Measurements from ENCODE around the gene TEKTIP1. TPM values are rescaled to one million over a fixed set of nuclear protein-coding genes. Genes with fewer than 3 reads are reported as not detected.

TEKTIP1 gene
- total and polyA plus RNA-seq, 9 of the 15 experiments (the other 6 are each of a cell fraction or from before 2014, with no cell fraction given), result 0.66 TPM; not detected in 8

- TF ChIP-seq ZNF133 (CRISPR knock-in tag; IDR thresholded peaks at IDR 0.05) (no peak), HDAC3 (IDR thresholded peaks at IDR 0.05; ENCODE audit: borderline replicate concordance, partially characterized antibody) (no peak), BCOR (IDR thresholded peaks at IDR 0.05) (no peak)
- TF ChIP-seq, protein P1, sequence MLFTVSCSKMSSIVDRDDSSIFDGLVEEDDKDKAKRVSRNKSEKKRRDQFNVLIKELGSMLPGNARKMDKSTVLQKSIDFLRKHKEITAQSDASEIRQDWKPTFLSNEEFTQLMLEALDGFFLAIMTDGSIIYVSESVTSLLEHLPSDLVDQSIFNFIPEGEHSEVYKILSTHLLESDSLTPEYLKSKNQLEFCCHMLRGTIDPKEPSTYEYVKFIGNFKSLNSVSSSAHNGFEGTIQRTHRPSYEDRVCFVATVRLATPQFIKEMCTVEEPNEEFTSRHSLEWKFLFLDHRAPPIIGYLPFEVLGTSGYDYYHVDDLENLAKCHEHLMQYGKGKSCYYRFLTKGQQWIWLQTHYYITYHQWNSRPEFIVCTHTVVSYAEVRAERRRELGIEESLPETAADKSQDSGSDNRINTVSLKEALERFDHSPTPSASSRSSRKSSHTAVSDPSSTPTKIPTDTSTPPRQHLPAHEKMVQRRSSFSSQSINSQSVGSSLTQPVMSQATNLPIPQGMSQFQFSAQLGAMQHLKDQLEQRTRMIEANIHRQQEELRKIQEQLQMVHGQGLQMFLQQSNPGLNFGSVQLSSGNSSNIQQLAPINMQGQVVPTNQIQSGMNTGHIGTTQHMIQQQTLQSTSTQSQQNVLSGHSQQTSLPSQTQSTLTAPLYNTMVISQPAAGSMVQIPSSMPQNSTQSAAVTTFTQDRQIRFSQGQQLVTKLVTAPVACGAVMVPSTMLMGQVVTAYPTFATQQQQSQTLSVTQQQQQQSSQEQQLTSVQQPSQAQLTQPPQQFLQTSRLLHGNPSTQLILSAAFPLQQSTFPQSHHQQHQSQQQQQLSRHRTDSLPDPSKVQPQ (CRISPR knock-in tag; IDR thresholded peaks at IDR 0.05; ENCODE audit: borderline replicate concordance), result no peak
- TF ChIP-seq, protein P2, sequence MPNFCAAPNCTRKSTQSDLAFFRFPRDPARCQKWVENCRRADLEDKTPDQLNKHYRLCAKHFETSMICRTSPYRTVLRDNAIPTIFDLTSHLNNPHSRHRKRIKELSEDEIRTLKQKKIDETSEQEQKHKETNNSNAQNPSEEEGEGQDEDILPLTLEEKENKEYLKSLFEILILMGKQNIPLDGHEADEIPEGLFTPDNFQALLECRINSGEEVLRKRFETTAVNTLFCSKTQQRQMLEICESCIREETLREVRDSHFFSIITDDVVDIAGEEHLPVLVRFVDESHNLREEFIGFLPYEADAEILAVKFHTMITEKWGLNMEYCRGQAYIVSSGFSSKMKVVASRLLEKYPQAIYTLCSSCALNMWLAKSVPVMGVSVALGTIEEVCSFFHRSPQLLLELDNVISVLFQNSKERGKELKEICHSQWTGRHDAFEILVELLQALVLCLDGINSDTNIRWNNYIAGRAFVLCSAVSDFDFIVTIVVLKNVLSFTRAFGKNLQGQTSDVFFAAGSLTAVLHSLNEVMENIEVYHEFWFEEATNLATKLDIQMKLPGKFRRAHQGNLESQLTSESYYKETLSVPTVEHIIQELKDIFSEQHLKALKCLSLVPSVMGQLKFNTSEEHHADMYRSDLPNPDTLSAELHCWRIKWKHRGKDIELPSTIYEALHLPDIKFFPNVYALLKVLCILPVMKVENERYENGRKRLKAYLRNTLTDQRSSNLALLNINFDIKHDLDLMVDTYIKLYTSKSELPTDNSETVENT (CRISPR knock-in tag; IDR thresholded peaks at IDR 0.05), result no peak
Observed at GRCh38 chr19:3516675-3517207, 22.2 kb upstream of the TEKTIP1 start (continued).

DNA sequence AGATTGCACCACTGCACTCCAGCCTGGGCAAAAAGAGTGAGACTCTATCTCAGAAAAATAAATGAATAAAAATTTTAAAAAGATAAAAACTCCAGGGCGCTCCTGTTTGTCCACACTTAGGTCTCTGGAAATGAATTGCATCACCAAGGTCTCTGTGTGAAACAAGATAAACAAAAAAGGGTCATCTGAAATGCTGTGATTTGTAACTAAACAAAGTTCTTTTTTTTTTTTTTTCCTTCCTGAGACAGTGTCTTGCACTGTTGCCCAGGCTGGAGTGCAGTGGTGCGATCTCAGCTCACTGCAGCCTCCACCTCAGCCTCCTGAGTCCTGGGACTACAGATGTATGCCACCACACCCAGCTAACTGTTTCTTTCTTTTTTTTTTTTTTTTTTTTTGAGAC lies 21.3 kb upstream of the TEKTIP1 start:
- POLR2A ChIA-PET, result interaction anchor here (0.6 to 1.7 kb wide), 5 partner anchors 8 to 95 kb away, joined by 3 to 9 read pairs (median 3); partner anchors contain the start of gene DOHH
- WGBS (ENCODE audit: insufficient coverage, low coverage, missing lambda C conversion rate), result 59% methylated on average over 2 of the region's 2 CpGs
- Histone ChIP-seq H3K36me3 (ENCODE audit: control insufficient read depth, insufficient read depth, low read length) (peaks cover 20% of the 10 kb centered on the region; the same call in 1 of the 3 replicates), H3K27ac (ENCODE audit: extremely low read depth, low read depth, low read length) (no peak overlapping the region), H3K4me1 (replicated peaks in 1 of 2; ENCODE audit: control insufficient read depth in 2 of 2, insufficient read depth in 2 of 2, low read length in 2 of 2) (peaks cover 19 to 76% of the 10 kb centered on the region in 2 experiments), H3K9me1 (ENCODE audit: control insufficient read depth, insufficient read depth, low read length) (peaks cover 4% of the 10 kb centered on the region), H3K9ac (ENCODE audit: insufficient read depth in 1 of 2, low read depth in 2 of 2, low read length in 2 of 2) (no peak overlapping the region), H3K4me2 (ENCODE audit: insufficient read depth, low read length) (no peak overlapping the region), H3K79me2 (ENCODE audit: control insufficient read depth, insufficient read depth, low read length) (peaks cover 76% of the 10 kb centered on the region), H2AFZ (ENCODE audit: low read depth, low read length) (no peak overlapping the region), H3K9me3 (replicated peaks; ENCODE audit: control insufficient read depth, insufficient read depth, low read depth, low read length) (no peaks in the 10 kb centered on the region), H3K4me3 (no peak overlapping the region), H4K20me1 (replicated peaks; ENCODE audit: control insufficient read depth, insufficient read depth, low read length) (peaks cover 31% of the 10 kb centered on the region), H3K27me3 (ENCODE audit: control insufficient read depth in 2 of 2, insufficient read depth in 2 of 2, low read length in 2 of 2) (no peaks in the 10 kb centered on the region)
- in situ Hi-C loops (cut with MboI) (no loop called here), intact Hi-C loops (cut with micrococcal nuclease) (no loop called here)
- FAIRE-seq, result no peak
- no TSS peak for BruUV-seq (replicated peaks)
- DNase-seq (ENCODE audit: extremely low read depth in 1 of 4, low spot score in 3 of 4), result no peak
- TF ChIP-seq DIDO1 (tag; IDR thresholded peaks at IDR 0.05; ENCODE audit: low read depth) (no peak), ZNF121 (CRISPR knock-in tag; conservative IDR thresholded peaks at IDR 0.05) (peak; percentile 68), ILK (tag; IDR thresholded peaks at IDR 0.05; ENCODE audit: borderline replicate concordance, low read depth) (no peak), CEBPG (CRISPR knock-in tag; IDR thresholded peaks at IDR 0.05) (no peak), CEBPG (tag; conservative IDR thresholded peaks at IDR 0.05 in 1 of 2, IDR thresholded peaks at IDR 0.05 in 1 of 2) (peak in 1 of 2 experiments; percentile 80; a peak in 2 of 4 replicates), RCOR1 (IDR thresholded peaks at IDR 0.05; ENCODE audit: borderline replicate concordance in 1 of 2, low read depth in 2 of 2, low read length in 2 of 2) (peak in 1 of 2 experiments; percentile 33; a peak in 1 of 4 replicates), RBM39 (optimal IDR thresholded peaks at IDR 0.05; ENCODE audit: low read depth, low read length) (no peak), CEBPB (tag; IDR thresholded peaks at IDR 0.05) (peak; percentile 67), KDM1A (IDR thresholded peaks at IDR 0.05) (peak in 1 of 2 experiments; percentile 45; a peak in 1 of 4 replicates)
- TF ChIP-seq, protein P3, sequence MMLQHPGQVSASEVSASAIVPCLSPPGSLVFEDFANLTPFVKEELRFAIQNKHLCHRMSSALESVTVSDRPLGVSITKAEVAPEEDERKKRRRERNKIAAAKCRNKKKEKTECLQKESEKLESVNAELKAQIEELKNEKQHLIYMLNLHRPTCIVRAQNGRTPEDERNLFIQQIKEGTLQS (IDR thresholded peaks at IDR 0.05), result peak; percentile 73
- TF ChIP-seq, protein P3 (CRISPR knock-in tag; conservative IDR thresholded peaks at IDR 0.05), result no peak
- ATAC-seq, result no peak
- CTCF ChIA-PET (ENCODE audit: low intra/inter-chr PET ratio), result no interaction called here

All from K562 (cell line).